ENCODE data around the gene MAPK11.

MAPK11 gene

GRCh38 chr22:50296658-50297490 lies 26.7 kb upstream of the MAPK11 start:
- H3K4me3 ChIP-seq (replicated peaks in 1 of 2; ENCODE audit: low read depth in 2 of 2, low read length in 2 of 2) = no peak overlapping the region
- no peak for DNase-seq (ENCODE audit: low read depth in 2 of 2)
- TF ChIP-seq CTCF (IDR thresholded peaks at IDR 0.05; ENCODE audit: low read depth, low read length) = no peak

GRCh38 chr22:50294319-50294656 lies 24.1 kb upstream of the MAPK11 start:
- no peak overlapping the region for H3K4me3 ChIP-seq (replicated peaks in 1 of 2; ENCODE audit: low read depth in 2 of 2, low read length in 2 of 2)
- TF ChIP-seq CTCF (IDR thresholded peaks at IDR 0.05; ENCODE audit: low read depth, low read length) = no peak
- DNase-seq (ENCODE audit: low read depth in 2 of 2) = no peak

- peak; percentile 68 to 90 for DNase-seq (ENCODE audit: low read depth in 2 of 2)
- no peak for TF ChIP-seq CTCF (IDR thresholded peaks at IDR 0.05; ENCODE audit: low read depth, low read length)
- H3K4me3 ChIP-seq (replicated peaks in 1 of 2; ENCODE audit: low read depth in 2 of 2, low read length in 2 of 2) = peak overlapping the region in 1 of 2 donors; percentile 27
These were observed 23.5 kb upstream of the MAPK11 start for GRCh38 chr22:50293441-50294318.

- peak overlapping the region in 1 of 2 donors; percentile 27 for H3K4me3 ChIP-seq (replicated peaks in 1 of 2; ENCODE audit: low read depth in 2 of 2, low read length in 2 of 2)
- DNase-seq (ENCODE audit: low read depth in 2 of 2) = no peak
- TF ChIP-seq CTCF (IDR thresholded peaks at IDR 0.05; ENCODE audit: low read depth, low read length) = no peak
These were observed 22.7 kb upstream of the MAPK11 start for GRCh38 chr22:50292643-50293440.

GRCh38 chr22:50289942-50290630 lies 19.9 kb upstream of the MAPK11 start:
- H3K4me3 ChIP-seq (replicated peaks in 1 of 2; ENCODE audit: low read depth in 2 of 2, low read length in 2 of 2) = no peak overlapping the region
- no peak for TF ChIP-seq CTCF (IDR thresholded peaks at IDR 0.05; ENCODE audit: low read depth, low read length)
- no peak for DNase-seq (ENCODE audit: low read depth in 2 of 2)
